Hepatic stellate cell (primary cell): ENCODE measurements around the gene RASA3.

ENCODE experiments used
- DNase-seq: peaks from one replicate; pipeline ENCODE4 v3.0.0; 2011; ENCODE audit warnings: low spot score

RASA3 gene

DNA sequence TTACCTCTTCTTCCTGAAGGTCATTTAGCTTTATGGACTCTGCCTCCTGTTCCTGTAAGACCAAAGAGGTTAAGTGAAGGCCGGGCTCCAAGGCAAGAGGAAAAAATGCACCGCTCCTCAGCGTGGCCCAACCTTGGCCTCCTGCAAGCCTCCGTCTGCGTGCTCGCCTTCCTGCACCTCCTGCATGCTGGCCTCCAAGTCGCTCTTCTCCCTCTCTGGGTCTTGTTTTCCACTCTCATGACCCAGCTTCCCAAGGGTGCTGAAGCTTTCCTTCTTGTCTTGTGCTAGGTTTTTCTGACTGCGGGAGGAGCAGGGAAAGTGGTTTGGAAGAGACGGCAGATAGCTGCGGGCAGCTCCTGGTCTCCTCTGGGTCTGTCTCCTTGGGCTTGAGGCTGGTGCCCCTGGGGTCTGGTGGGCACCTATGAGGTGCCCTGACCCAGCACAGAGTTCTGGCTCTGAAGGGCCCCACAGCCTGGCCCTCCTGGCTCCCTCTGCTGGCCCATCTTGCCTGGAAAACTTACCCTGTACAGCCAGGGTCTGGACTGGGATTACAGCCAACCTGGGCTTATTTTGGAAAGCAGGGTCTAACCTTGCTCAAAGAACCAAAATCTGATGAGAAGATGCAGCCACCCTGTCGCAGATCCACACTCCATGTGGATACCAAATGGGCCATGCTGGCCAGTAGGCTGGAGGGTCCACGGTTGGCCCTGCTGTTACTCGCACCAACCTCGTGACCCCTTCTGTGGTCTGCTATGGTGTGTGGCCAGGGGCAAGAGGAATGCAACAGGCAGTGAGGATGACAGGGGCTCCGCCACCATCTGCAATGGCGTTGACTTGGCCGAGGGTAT is 163.7 kb downstream of the RASA3 start:
- no peak for DNase-seq

DNA sequence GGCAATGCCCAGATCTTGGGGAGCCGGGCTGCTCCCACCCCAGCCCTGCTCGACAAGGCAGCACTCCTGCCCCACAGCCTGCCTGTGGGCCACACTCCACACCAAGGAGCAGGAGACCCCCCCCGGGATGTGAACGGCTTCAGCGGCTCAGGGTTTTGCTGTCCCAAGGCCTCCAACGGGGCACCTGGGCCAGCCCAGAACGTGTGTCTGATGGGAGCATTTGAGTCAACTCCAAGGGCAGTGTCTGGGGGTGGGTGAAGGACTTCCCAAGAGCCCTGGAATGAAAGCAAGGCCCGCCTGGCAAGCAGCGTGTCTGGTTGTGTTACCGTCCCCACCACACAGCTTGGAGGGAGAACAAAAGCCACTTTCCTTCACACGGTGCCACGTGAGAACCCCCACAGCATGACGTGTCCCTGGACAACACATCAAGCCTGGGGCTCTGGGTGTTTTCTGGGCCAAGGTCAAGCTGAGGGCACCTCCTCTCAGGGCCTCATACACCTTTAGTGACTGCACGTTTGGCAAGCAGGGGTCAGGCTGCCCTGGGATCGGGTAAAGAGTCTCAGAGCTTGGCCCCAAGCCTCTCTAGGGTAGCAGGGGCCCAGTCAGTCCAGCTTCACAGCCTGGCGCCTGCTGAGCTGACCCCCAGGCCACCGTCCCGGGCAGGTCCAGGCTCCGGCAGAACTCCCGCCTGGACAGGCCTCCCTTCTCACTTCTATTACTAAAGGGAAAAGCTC is 164.5 kb downstream of the RASA3 start:
- no peak for DNase-seq

DNA sequence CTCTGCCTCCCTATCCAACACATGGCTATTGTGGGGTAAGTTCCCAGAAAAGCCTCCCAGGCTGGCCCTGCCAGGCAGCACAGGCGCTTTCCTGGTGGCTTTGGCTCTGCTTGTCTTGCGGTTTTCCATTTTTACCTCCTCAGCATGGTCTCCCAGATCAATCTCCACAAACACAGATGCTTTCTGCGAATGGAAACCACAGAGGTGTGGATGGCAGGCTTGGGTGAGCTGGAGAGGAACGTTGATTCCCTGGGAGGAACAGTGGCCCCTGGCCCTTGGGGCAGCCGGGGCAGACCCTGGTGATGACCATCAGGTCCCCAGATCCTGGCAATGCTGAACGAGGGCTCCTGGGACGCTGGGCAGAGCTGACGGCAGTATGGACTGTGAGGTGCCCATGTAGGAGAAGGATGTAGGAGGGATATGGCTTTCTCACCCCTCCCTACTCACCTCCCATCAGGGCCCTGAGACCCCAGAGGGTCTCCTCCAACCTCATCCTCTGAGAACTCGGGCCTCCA is 165.2 kb downstream of the RASA3 start:
- no peak for DNase-seq

DNA sequence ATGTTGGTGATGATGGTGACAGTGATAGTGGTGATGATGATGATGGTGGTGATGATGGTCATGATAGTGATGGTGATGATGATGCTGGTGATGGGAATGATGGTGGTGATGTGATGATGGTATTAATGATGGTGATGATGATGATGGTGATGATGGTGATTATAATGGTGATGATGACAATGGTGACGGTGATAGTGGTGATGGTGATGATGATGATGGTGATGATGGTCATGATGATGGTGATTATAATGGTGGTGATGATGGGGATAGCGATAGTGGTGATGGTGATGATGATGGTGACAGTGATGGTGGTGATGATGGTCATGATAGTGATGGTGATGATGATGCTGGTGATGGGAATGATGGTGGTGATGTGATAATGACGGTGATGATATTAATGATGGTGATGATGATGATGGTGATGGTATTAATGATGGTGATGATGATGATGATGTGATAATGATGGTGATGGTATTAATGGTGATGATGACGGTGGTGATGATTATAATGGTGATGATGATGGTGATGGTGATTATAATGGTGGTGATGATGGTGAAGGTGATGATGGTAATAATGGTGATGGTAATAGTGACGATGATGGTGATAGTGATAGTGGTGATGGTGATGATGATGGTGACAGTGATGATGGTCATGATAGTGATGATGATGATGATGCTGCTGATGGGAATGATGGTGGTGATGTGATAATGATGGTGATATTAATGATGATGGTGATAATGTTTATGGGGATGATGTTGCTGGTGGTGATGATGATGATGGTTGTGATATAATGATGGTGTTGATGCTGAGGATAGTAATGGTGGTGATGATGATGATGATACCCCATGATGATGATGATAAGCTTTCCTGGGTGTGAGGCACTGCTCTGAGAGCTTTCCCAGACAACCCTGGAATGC is 166.2 kb downstream of the RASA3 start:
- DNase-seq, result no peak

GRCh38 chr13:113965383-113965874 is 167.0 kb downstream of the RASA3 start:
- DNase-seq, result no peak

- DNase-seq, result no peak
Measured at GRCh38 chr13:113964251-113964995, 168.0 kb downstream of the RASA3 start.

DNA sequence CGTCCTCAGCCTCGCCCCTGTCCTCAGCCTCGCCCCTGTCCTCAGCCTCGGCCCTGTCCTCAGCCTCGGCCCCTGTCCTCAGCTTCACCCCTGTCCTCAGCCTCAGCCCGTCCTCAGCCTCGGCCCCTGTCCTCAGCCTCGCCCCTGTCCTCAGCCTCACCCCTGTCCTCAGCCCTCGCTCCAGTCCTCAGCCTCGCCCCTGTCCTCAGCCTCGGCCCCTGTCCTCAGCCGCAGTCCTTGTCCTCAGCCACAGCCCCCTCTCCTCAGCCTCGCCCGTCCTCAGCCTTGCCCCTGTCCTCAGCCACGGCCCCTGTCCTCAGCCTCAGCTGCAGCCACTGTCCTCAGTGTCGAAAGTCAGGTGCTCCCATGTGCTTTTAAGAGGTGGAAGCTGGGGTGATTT is 169.0 kb downstream of the RASA3 start:
- DNase-seq, result no peak

- DNase-seq, result no peak
Measured at GRCh38 chr13:113962975-113963374, 169.4 kb downstream of the RASA3 start.

- DNase-seq, result no peak
Measured at GRCh38 chr13:113962386-113962785, 170.0 kb downstream of the RASA3 start.

GRCh38 chr13:113960276-113960948 is 172.0 kb downstream of the RASA3 start:
- no peak for DNase-seq

DNA sequence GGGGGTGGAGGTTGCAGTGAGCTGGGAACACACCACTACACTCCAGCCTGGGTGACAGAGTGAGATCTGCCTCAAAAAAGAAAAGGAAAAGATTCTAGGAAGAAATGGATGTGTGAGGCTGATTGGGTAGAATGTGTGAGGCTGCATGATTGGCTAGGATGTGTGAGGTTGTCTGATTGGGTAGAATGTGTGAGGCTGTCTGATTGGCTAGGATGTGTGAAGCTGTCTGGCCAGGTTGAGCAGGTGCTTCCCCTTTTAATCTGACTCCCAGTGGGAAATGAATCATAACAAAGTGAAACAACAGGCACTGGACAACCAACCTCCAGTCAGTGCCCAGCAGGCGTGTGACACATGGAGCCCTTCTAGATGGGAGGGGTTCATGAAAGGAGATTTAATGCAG is 173.2 kb downstream of the RASA3 start:
- DNase-seq, result no peak

DNA sequence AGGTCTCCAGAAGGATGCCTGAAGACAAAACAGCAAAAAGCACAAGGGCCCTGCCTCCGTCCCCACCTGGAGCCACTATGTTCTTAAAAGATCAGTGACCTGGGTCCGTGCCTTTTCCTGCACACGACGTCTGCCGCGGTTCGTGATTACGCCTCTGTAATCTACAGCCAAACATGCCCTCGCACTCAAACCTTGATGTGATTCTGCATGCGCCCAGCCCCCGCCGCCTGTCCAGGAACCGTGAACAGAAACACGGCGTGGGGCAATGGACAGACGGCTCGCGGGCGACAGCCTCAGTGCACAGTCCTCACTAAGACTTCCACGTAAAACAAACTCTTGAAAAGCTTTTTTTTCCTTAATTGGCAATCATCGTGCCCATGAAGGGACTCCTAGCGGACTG is 174.1 kb downstream of the RASA3 start:
- DNase-seq, result no peak

DNA sequence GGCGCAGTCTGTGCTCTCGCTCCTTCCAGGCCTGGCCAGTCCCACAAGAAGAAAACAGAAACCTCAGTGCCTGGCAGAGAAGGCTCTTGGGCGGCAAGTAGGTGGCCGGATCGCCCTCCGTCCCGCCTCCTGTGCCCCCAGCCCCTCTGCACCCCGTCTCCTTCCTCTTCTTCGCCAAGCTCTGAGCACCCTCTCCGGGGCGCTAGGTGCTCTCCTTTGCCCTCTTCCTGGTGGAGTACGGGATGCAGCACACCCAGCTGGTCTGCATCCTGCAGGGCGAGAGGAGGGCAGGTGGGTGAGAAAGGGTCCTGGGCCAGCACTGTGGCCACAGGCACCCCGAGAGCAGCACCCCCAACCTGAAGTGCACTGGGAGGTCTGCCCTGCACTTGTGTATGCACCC is 175.9 kb downstream of the RASA3 start:
- no peak for DNase-seq

GRCh38 chr13:113955691-113956090 is 176.7 kb downstream of the RASA3 start:
- DNase-seq, result no peak

- no peak for DNase-seq
Measured at GRCh38 chr13:113955235-113955634, 177.2 kb downstream of the RASA3 start.

GRCh38 chr13:113954046-113954835 is 178.2 kb downstream of the RASA3 start:
- no peak for DNase-seq

DNA sequence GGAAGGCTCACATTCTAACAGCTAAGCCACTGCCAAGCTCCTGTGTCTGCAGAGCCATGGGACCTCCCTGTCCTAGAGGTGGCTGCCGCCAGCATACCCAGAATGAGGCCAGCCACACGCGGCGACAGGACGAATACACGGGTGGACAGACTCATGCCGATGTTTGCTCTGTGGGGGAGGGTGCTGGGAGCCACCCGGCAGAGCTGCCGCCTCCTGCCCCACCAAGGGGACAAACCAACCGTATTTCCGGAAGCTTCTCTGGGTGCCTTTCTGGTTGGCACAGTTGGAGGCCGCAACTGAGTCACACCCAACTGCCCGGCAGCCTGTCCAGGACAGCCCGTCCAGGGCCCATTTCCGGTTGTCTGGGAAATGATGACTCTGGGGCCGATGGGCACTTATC is 178.9 kb downstream of the RASA3 start:
- DNase-seq, result no peak

GRCh38 chr13:113952983-113953520 is 179.4 kb downstream of the RASA3 start:
- no peak for DNase-seq

GRCh38 chr13:113952151-113952982 is 180.1 kb downstream of the RASA3 start:
- DNase-seq, result no peak
